Right lung (tissue), 5 donors: Measurements from ENCODE around the gene TMEM60. TPM values are rescaled to one million over a fixed set of nuclear protein-coding genes. Genes with fewer than 3 reads are reported as not detected.
"Not testable (repeated sequence)": the region's sequence is repeated elsewhere in the genome, so short reads cannot be mapped to it uniquely, and the experiment has no call there.

Experiments used
- DNase-seq, 2 donors: peaks; one replicate each; pipeline ENCODE4 v3.0.0-alpha.2; 2013
- polyA plus RNA-seq, 5 donors: library from polyadenylated mRNA; unstranded; fragments of 120-200 nt; gene quantifications; one replicate each; pipeline versions ENCODE4 v1.2.1 to v1.2.3, GENCODE V29; 2013; ENCODE audit warnings: inconsistent platforms in 1 of 5, low replicate concordance in 1 of 5; ENCODE audit not compliant: insufficient read length in 5 of 5, insufficient read depth in 1 of 5

Gene TMEM60
- polyA plus RNA-seq, 5 donors: 20.5 to 27.9 (median 21.9) TPM

- DNase-seq: no peak
Observed at GRCh38 chr7:77819021-77819420, 20.8 kb upstream of the TMEM60 start.

- DNase-seq: no peak
Observed at GRCh38 chr7:77813180-77813579, 14.9 kb upstream of the TMEM60 start.

DNA sequence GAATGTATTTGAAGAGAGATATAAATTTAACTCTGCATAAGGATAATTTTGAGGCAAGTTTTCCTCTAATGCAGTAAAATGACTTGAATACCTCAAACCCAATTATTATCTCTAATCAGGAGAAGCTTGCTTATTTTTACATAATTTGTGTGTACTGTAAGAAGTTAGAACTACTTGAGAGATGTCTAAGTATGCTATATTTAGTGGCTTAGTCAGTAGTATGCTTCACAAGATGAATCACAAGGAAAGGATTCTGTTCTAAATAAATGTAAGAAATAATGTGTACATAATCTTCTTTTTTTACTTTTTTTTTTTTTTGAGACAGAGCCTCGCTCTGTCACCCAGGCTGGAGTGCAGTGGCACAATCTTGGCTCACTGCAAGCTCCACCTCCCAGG is 14.1 kb upstream of the TMEM60 start:
- DNase-seq: no peak

DNA sequence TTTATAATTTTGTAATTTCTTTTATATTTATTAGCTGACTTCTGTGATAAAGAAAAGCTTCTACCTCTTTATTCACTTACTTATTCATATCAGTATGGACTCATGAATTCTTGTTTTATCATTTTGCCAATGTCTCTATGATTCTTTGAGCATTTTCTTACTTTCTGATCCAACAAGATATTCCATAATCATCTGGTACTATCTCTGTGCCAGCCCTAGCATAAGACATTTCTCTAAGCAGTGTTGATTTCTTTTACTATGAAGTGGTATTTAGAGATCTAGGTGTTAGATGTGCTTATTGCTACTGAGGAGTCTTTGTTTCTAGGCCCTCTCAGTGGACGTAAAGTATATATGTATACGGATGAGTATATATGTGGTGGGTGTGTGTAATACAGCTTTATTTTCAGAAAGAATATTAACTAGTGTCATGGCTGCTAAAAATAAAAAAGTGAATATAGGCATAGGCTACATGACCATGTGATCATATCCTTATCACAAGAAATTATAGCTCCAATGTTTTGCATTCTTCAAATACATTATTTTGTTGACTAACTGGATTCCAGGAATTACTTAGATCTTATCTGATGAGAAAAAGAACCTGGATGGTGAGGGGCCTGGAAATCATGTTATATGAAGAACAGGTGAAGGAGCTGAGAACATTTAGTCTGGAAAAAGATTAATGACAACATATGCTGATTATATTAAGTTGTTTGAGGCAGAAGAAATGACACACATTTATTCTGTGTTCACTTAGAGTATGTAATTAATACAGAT is 13.5 kb upstream of the TMEM60 start:
- no peak for DNase-seq

GRCh38 chr7:77808517-77808916 is 10.3 kb upstream of the TMEM60 start:
- DNase-seq: no peak

DNA sequence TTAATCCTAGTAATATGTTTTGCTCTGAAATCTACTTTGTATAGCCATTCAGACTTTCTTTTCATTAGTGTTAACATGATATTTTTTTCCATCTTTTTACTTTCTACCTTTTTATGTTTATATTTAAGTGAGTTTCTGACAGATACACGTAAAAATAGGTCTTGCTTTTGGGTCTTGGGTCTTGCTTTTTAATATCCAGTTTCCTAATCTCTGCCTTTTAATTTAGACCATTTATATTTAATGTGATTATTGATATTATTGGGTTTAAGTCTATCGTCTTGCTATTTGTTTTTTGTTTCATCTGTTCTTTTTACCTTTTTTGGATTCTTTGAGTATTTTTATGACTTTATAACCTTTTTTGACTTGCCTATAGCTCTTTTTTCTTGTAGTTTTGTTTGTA is 8.2 kb upstream of the TMEM60 start:
- no peak for DNase-seq

- DNase-seq: no peak
Observed at GRCh38 chr7:77802557-77803405, 4.5 kb upstream of the TMEM60 start.

DNA sequence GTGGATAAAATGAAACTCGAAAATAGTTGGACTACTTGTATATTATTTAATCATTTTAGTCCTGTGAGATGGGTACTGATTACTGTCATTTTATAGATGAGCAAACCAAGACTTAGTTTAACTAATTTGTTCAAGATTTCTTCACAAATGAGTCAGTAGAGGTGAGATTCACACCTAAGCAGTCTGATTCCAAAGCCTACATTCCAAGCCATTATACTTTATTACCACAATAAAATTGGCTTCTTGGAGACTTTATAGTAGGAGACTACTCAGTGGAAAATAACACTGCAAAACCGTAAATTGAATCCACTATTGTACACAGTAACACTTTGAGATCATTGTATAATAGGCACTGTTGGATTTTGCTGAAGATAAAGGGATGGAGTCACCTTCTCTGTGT is 2.5 kb upstream of the TMEM60 start:
- no peak for DNase-seq

- no peak for DNase-seq
Observed at GRCh38 chr7:77800158-77800557, 1.9 kb upstream of the TMEM60 start.

GRCh38 chr7:77799078-77799964 is 1.1 kb upstream of the TMEM60 start:
- DNase-seq: peak; percentile 55 to 63

DNA sequence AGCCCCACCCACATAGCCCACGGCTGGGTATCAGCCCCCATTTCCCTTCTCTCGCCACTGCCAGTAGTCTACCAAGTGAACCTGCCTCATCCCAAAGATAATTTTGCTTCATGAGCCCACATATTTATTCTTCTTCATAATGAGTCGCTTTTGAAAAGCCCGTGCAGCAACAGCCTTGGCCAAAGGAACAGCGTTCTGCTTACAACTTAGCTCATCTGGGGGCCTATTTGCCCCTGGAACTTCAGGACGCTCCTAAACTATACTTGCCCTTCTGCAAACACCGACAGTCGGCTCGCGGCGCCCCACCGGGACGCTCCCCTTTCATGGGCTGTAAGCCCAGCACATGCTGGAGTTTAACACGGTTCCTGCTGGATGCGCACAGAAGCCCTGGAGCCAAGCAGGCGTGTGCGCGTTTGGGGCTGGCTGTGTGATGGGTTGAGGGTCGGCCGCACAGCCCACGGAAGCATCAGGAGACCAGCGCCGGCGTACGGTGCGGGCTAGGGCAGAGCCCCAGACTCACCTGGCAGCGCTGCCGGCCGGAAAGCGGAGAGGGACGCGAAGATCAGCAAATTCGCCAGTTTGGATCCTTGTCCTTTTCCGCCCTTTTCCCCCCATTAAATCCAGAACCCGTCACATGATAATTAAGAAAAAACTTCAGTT is 370 bp downstream of the TMEM60 start:
- no peak for DNase-seq

DNA sequence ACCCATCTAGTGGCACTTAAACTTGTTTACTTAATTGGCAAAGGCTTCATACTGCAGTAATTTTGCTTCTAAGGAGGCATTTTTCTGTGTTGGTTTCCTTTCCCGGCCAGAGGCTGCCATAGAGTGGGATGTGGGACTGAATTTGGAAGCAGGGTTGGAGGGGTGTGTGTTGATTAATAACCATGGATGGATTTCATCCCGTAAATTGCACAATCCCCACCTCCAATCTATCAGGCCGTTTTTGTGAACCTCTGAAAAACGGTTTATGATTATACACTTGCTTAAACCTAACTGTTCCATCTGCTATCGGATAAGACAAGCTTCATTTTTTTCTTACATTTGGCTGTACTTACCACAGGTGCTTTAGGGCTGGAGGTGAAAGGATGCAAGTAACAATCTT is 1.3 kb downstream of the TMEM60 start:
- no peak for DNase-seq

DNA sequence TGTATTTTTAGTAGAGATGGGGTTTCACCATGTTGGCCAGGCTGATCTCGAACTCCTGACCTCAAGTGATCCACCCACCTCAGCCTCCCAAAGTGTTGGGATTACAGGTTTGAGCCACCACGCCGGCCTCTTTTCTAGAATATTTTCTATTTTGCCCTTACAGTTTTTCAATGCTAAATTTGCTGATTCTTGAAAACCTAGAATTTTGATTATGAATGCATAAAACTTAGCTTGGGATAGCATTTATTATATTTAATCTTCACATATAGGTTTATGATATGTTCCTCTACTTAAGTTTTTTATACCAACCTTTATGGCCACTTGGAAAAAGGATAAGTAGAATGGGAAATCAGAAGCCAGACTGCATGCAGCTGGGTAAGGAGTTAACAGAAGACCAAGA is 2.1 kb downstream of the TMEM60 start:
- no peak for DNase-seq

GRCh38 chr7:77794000-77794399 is 4.2 kb downstream of the TMEM60 start:
- no peak for DNase-seq

GRCh38 chr7:77791956-77792355 is 6.3 kb downstream of the TMEM60 start:
- no peak for DNase-seq

- no peak for DNase-seq
Observed at GRCh38 chr7:77791336-77791735, 6.9 kb downstream of the TMEM60 start.

GRCh38 chr7:77788327-77788902 is 9.8 kb downstream of the TMEM60 start:
- no peak for DNase-seq

GRCh38 chr7:77786741-77787140 is 11.5 kb downstream of the TMEM60 start:
- no peak for DNase-seq

GRCh38 chr7:77786018-77786417 is 12.2 kb downstream of the TMEM60 start:
- DNase-seq: no peak

DNA sequence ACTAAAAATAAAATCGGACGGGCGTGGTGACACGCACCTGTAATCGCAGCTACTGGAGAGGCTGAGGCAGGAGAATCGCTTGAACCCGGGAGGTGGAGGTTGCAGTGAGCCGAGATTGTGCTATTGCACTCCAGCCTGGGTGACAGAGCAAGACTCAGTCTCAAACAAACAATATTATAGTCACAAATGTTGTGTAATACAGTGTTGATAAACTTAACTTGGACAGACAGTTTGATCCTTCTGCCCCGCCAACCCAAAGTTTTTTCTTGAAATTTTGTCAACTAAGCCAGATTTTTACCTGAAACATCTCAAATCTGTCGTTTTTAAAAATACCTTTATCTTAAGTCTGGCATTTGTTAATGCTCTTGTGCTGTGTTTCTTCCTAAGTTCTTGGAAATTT is 13.8 kb downstream of the TMEM60 start:
- not testable (repeated sequence) for DNase-seq

DNA sequence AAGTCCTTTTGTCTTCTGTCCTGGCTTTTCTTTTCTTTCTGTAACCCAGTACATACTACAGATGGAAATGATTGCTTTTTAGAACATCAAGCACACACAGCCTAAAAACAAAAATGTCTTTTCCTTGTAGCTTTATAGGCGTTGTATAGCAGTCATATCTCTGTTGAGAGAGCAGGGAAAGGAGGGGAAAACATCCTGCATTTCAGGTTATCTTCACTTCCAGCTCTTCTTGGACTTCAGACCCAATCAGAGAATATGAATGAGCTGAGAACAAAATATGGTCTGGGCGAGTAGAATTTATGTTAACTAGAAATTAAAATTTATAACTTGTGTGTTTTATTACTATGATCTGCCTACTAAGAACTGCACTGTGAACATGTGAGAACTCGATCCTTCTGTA is 14.7 kb downstream of the TMEM60 start:
- DNase-seq: no peak
